ENCODE data around the gene METTL17.

Gene METTL17

DNA sequence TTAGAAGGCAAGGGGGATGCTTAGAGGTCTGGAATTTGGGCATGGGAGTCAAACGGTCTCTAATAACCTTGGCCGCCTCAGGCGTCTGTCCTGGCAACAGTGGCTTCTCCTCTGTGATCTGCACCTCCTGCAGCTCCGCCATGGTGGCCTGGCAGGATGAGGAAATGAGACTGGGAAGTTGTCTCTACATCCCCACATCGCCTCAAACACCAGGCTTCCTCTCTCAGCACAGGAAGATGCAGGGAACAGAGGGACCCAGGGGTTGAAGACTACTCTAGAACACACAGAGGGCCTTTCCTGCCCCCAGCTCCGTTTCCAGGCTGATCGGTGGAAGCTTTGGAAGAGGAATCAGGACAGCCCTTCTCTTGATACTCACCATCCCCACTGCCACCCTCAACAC is 33.4 kb downstream of the METTL17 start:
- no peak overlapping the region for H3K27ac ChIP-seq (ENCODE audit: low read depth, low read length)
- H3K4ac ChIP-seq (ENCODE audit: low read depth, low read length): no peak overlapping the region
- no peak overlapping the region for H2BK5ac ChIP-seq (ENCODE audit: low read length)
- H3K4me3 ChIP-seq (ENCODE audit: low read length): no peak overlapping the region
- H3K9ac ChIP-seq (ENCODE audit: low read length): no peak overlapping the region
- no peak for DNase-seq
- H3K79me2 ChIP-seq (ENCODE audit: control insufficient read depth, insufficient read depth, low read length): no peaks in the 10 kb centered on the region
- no peaks in the 10 kb centered on the region for H3K27me3 ChIP-seq (ENCODE audit: insufficient read depth, low read length, poor library complexity)
- no peak overlapping the region for H2BK15ac ChIP-seq (replicated peaks; ENCODE audit: low read depth)
- WGBS (ENCODE audit: extremely low coverage, insufficient coverage, low lambda C conversion rate): no CpG with 5 or more reads among the region's 7 CpGs
- peaks cover 9% of the 10 kb centered on the region for H3K4me1 ChIP-seq (ENCODE audit: control insufficient read depth, low read depth, low read length)
- H4K5ac ChIP-seq (ENCODE audit: low read length): no peak overlapping the region
- no peak overlapping the region for H2BK120ac ChIP-seq (ENCODE audit: low read depth, low read length)
- H3K4me2 ChIP-seq (ENCODE audit: low read length): no peak overlapping the region
- H3K23ac ChIP-seq (ENCODE audit: low read length): no peak overlapping the region
- no peaks in the 10 kb centered on the region for H3K79me1 ChIP-seq (ENCODE audit: low read length)
- H3K56ac ChIP-seq (ENCODE audit: low read length): no peak overlapping the region
- H4K8ac ChIP-seq (ENCODE audit: low read depth, low read length): no peak overlapping the region
- no peak overlapping the region for H3K18ac ChIP-seq (ENCODE audit: low read length)
- no peak overlapping the region for H2AK5ac ChIP-seq (ENCODE audit: low read length)
- no peaks in the 10 kb centered on the region for H3K36me3 ChIP-seq (ENCODE audit: control insufficient read depth, insufficient read depth, low read length)

DNA sequence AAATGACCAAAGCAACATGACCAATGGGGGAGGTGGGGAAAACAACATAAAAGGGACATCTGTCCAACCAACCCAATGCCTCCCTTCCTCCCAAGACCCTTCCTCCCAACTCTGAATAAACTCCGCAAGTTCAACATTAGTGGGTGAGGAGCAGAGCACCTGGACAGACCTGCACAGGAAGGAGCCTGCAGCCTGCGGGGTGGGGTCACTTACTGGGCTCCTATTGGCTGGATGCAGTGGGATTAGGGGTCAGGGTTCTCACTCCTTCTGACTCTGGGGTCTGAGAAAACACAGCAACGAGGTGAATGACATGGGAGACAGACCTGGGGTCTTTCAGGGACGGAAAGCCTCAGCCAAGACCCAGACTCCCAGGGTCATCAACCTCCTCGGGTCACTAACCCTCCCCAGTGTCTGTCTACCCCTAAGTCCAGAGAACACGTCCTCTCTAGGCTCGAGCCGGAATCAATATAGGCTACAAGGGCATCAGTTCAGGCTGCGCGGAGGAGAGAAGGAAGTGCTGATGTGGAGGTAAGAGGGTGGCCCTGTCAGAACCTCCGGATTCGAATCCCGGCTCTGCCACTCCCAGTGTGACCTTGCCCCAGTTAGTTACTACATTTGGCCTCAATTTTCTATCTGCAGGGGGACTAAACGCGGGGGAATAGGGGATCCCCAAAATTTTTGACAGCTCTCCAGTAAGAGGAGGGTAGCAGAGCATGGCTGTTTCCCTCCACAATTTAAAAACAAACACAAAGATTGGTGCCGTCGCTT is 34.2 kb downstream of the METTL17 start:
- Histone ChIP-seq H3K9ac (ENCODE audit: low read length) (peak overlapping the region; percentile 86), H2BK15ac (replicated peaks; ENCODE audit: low read depth) (no peak overlapping the region), H3K18ac (ENCODE audit: low read length) (peak overlapping the region; percentile 88), H4K5ac (ENCODE audit: low read length) (no peak overlapping the region), H3K27me3 (ENCODE audit: insufficient read depth, low read length, poor library complexity) (no peaks in the 10 kb centered on the region), H3K36me3 (ENCODE audit: control insufficient read depth, insufficient read depth, low read length) (no peaks in the 10 kb centered on the region), H4K8ac (ENCODE audit: low read depth, low read length) (no peak overlapping the region), H2BK120ac (ENCODE audit: low read depth, low read length) (no peak overlapping the region), H2AK5ac (ENCODE audit: low read length) (no peak overlapping the region), H3K56ac (ENCODE audit: low read length) (peak overlapping the region; percentile 94), H3K79me2 (ENCODE audit: control insufficient read depth, insufficient read depth, low read length) (no peaks in the 10 kb centered on the region), H3K23ac (ENCODE audit: low read length) (no peak overlapping the region), H3K4me2 (ENCODE audit: low read length) (peak overlapping the region; percentile 82), H3K27ac (ENCODE audit: low read depth, low read length) (no peak overlapping the region), H2BK5ac (ENCODE audit: low read length) (peak overlapping the region; percentile 43), H3K79me1 (ENCODE audit: low read length) (no peaks in the 10 kb centered on the region), H3K4me3 (ENCODE audit: low read length) (peak overlapping the region; percentile 72), H3K4ac (ENCODE audit: low read depth, low read length) (peak overlapping the region; percentile 58), H3K4me1 (ENCODE audit: control insufficient read depth, low read depth, low read length) (peaks cover 9% of the 10 kb centered on the region)
- peak; percentile 41 for DNase-seq
- no CpG with 5 or more reads among the region's 17 CpGs for WGBS (ENCODE audit: extremely low coverage, insufficient coverage, low lambda C conversion rate)

DNA sequence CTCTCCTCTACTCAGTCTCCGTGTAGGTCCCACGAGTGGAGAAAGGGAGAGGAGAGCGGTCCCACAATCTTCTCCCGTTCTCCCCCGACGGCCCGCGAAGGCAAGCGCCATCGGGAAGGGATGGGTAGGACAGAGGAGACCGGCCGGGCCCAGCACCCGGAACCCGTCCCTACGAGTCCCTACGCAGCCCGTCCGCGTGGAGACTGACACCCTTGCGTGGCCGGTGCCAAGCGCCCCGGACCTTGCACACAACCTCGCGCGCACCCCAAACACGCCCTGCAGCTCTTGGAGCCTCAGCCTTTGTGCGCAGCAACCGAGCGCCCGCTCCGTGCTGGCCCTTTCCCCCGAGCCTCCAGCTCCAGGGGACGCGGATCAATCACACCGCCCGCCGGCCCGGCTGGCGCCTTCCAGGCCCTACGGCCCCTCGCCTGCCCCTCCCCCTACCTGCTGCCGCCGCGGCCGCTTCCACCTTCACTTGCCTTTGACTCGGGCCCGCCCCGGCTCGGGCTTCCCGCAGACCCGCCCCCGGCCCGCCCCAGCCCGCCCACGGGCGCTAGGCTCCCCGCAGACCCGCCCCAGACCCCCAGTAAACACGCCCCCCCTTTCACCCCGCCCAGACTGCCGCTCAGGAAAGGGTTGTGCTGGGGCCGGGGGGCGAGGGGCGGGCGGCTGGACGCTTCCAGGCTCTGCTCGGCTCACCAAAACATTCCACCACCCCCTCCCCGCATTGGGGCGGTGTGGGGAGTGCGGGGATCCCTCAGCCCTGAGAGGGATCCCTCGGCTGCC is 35.0 kb downstream of the METTL17 start, which contains the start of gene NDRG2:
TSS of gene NDRG2 (minus strand) at position 477 of the 786 bp plus-strand sequence. CDS start 1,746 bp downstream, outside the sequence.
- H3K18ac ChIP-seq (ENCODE audit: low read length): peak within 1 kb of the TSS; percentile 88
- H3K79me1 ChIP-seq (ENCODE audit: low read length): no peaks in the 10 kb centered on the region
- peak within 1 kb of the TSS; percentile 83 for H3K23ac ChIP-seq (ENCODE audit: low read length)
- no peak within 1 kb of the TSS for H2AK5ac ChIP-seq (ENCODE audit: low read length)
- peak within 1 kb of the TSS; percentile 94 for H3K56ac ChIP-seq (ENCODE audit: low read length)
- peak; percentile 93 for DNase-seq
- H3K4me3 ChIP-seq (ENCODE audit: low read length): peak within 1 kb of the TSS; percentile 72
- H4K5ac ChIP-seq (ENCODE audit: low read length): no peak within 1 kb of the TSS
- H2BK15ac ChIP-seq (replicated peaks; ENCODE audit: low read depth): no peak within 1 kb of the TSS
- no peak within 1 kb of the TSS for H4K8ac ChIP-seq (ENCODE audit: low read depth, low read length)
- H2BK5ac ChIP-seq (ENCODE audit: low read length): peak within 1 kb of the TSS; percentile 43
- no peaks in the 10 kb centered on the region for H3K27me3 ChIP-seq (ENCODE audit: insufficient read depth, low read length, poor library complexity)
- peaks cover 9% of the 10 kb centered on the region for H3K4me1 ChIP-seq (ENCODE audit: control insufficient read depth, low read depth, low read length)
- no peaks in the 10 kb centered on the region for H3K36me3 ChIP-seq (ENCODE audit: control insufficient read depth, insufficient read depth, low read length)
- peak within 1 kb of the TSS; percentile 58 for H3K4ac ChIP-seq (ENCODE audit: low read depth, low read length)
- H2BK120ac ChIP-seq (ENCODE audit: low read depth, low read length): no peak within 1 kb of the TSS
- peak within 1 kb of the TSS; percentile 56 for H3K27ac ChIP-seq (ENCODE audit: low read depth, low read length)
- WGBS (ENCODE audit: extremely low coverage, insufficient coverage, low lambda C conversion rate): no CpG with 5 or more reads among the region's 72 CpGs
- no peaks in the 10 kb centered on the region for H3K79me2 ChIP-seq (ENCODE audit: control insufficient read depth, insufficient read depth, low read length)
- peak within 1 kb of the TSS; percentile 82 for H3K4me2 ChIP-seq (ENCODE audit: low read length)
- H3K9ac ChIP-seq (ENCODE audit: low read length): peak within 1 kb of the TSS; percentile 86

DNA sequence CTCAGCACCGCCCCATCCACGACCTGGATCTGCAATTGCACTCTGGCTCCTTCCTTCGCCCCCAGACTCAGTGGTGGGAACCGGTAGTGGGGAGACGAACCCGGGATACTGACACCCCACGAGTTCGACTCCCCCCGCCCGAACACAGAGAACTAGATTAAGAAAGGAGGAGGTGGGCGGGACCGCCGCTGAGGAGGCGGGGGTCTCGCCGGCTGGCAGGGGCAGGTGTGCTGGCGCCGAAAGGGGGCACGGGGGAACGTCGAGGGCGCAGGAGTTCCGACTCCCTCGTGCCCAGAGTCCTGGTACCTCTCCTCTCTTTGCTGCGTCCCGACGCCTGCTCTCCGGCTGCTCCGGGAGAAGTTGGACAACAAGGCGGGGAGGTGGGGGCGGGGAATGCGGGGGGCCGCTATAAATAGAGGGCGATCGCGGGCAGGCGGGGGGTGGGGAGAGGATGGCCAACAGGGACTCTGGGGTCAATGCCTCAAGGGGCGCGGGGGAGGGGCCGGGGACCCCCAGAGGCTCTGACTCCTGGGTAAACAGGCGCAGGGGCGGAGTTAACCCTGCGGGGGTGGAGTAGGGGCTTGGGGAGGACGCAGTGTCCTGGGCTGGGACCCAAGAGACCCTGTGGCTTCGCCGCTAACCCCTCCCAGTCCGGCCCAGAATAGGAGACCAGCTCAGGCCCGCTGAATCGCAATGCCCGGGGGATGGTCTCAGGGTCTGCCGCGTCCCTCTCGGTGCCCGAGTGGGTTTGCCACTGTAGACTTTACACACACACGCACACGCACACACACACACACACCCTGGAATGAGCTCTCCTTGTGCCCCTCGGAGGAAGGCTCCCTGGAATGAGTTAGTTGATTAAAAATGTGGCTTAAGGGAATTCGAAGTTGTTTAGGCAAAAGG is 35.8 kb downstream of the METTL17 start:
- Histone ChIP-seq H2BK120ac (ENCODE audit: low read depth, low read length) (peak overlapping the region; percentile 62), H3K56ac (ENCODE audit: low read length) (peak overlapping the region; percentile 82), H3K79me2 (ENCODE audit: control insufficient read depth, insufficient read depth, low read length) (no peaks in the 10 kb centered on the region), H3K27ac (ENCODE audit: low read depth, low read length) (peak overlapping the region; percentile 29), H3K4ac (ENCODE audit: low read depth, low read length) (peak overlapping the region; percentile 28), H2AK5ac (ENCODE audit: low read length) (no peak overlapping the region), H2BK15ac (replicated peaks; ENCODE audit: low read depth) (peak overlapping the region; percentile 5), H3K79me1 (ENCODE audit: low read length) (no peaks in the 10 kb centered on the region), H3K4me3 (ENCODE audit: low read length) (peak overlapping the region; percentile 18), H3K18ac (ENCODE audit: low read length) (peak overlapping the region; percentile 68), H3K27me3 (ENCODE audit: insufficient read depth, low read length, poor library complexity) (no peaks in the 10 kb centered on the region), H3K23ac (ENCODE audit: low read length) (no peak overlapping the region), H2BK5ac (ENCODE audit: low read length) (peak overlapping the region; percentile 24), H3K4me2 (ENCODE audit: low read length) (peak overlapping the region; percentile 26), H3K4me1 (ENCODE audit: control insufficient read depth, low read depth, low read length) (peaks cover 9% of the 10 kb centered on the region), H3K36me3 (ENCODE audit: control insufficient read depth, insufficient read depth, low read length) (no peaks in the 10 kb centered on the region), H4K8ac (ENCODE audit: low read depth, low read length) (no peak overlapping the region), H4K5ac (ENCODE audit: low read length) (no peak overlapping the region), H3K9ac (ENCODE audit: low read length) (peak overlapping the region; percentile 60)
- DNase-seq: peak; percentile 82
- no CpG with 5 or more reads among the region's 58 CpGs for WGBS (ENCODE audit: extremely low coverage, insufficient coverage, low lambda C conversion rate)

DNA sequence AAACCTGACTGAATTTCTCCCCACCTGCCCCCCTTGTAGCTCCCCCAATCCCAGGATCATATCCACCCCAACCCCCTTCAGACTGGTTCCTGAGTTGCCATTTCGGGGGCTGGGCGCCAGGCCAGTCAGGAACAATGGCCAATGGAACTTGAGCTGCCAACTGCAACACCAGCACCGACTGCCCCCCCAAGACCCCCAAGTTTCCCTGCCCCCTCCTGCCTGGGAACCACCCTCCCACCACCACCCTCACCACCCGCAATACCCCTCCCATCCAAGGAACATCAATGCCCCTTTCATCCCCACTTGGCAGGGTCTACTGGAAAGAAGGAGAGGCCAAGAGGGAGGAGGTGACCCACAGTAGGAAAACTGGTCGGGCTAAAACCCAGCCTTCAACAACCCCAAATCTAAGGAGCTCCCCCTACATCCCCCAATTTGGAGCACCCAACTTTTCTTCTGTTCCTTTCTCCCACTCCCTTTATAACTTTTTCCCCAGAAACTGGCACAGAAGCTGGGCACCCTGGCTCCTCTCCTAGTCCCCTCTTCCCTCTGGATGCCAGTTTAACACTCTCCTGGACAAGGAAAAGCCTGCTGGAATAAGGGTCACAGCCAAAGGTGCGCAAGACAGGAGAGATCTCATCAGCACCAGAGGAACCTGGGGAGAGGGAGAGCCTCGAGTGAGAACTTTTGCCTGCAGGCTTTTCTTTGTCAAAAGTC is 36.7 kb downstream of the METTL17 start:
- no peak overlapping the region for H3K23ac ChIP-seq (ENCODE audit: low read length)
- H3K79me1 ChIP-seq (ENCODE audit: low read length): no peaks in the 10 kb centered on the region
- no peak overlapping the region for H2BK5ac ChIP-seq (ENCODE audit: low read length)
- peak overlapping the region; percentile 55 for H3K9ac ChIP-seq (ENCODE audit: low read length)
- peak overlapping the region; percentile 44 for H3K4ac ChIP-seq (ENCODE audit: low read depth, low read length)
- no peaks in the 10 kb centered on the region for H3K36me3 ChIP-seq (ENCODE audit: control insufficient read depth, insufficient read depth, low read length)
- H2BK15ac ChIP-seq (replicated peaks; ENCODE audit: low read depth): peak overlapping the region; percentile 5
- H3K18ac ChIP-seq (ENCODE audit: low read length): peak overlapping the region; percentile 68
- no peak overlapping the region for H2AK5ac ChIP-seq (ENCODE audit: low read length)
- no peaks in the 10 kb centered on the region for H3K27me3 ChIP-seq (ENCODE audit: insufficient read depth, low read length, poor library complexity)
- H3K4me1 ChIP-seq (ENCODE audit: control insufficient read depth, low read depth, low read length): peaks cover 9% of the 10 kb centered on the region
- H3K79me2 ChIP-seq (ENCODE audit: control insufficient read depth, insufficient read depth, low read length): no peaks in the 10 kb centered on the region
- H4K8ac ChIP-seq (ENCODE audit: low read depth, low read length): no peak overlapping the region
- peak overlapping the region; percentile 77 for H3K56ac ChIP-seq (ENCODE audit: low read length)
- H4K5ac ChIP-seq (ENCODE audit: low read length): no peak overlapping the region
- H3K4me3 ChIP-seq (ENCODE audit: low read length): no peak overlapping the region
- peak overlapping the region; percentile 26 for H3K27ac ChIP-seq (ENCODE audit: low read depth, low read length)
- H2BK120ac ChIP-seq (ENCODE audit: low read depth, low read length): peak overlapping the region; percentile 62
- no peak overlapping the region for H3K4me2 ChIP-seq (ENCODE audit: low read length)
- DNase-seq: no peak
- WGBS (ENCODE audit: extremely low coverage, insufficient coverage, low lambda C conversion rate): no CpG with 5 or more reads among the region's 7 CpGs
